ENCODE measurements around the gene ZNHIT2. TPM values are rescaled to one million over a fixed set of nuclear protein-coding genes. Genes with fewer than 3 reads are reported as not detected.

Gene ZNHIT2
- total and polyA plus RNA-seq, 2 of the 8 experiments (the other 6 are each of a cell fraction or from before 2014, with no cell fraction given), result 13.0 to 16.1 TPM

- Histone ChIP-seq H2BK5ac (ENCODE audit: low read depth, low read length) (no peak overlapping the region), H3K18ac (ENCODE audit: extremely low read depth, low read length) (no peak overlapping the region), H3K79me1 (ENCODE audit: low read depth, low read length) (peaks cover 3% of the 10 kb centered on the region; the same call in 1 of the 2 replicates), H3K4me3 (ENCODE audit: extremely low read depth in 1 of 4, insufficient read depth in 2 of 4, low read depth in 3 of 4, low read length in 4 of 4) (no peak overlapping the region), H2BK12ac (ENCODE audit: low read depth, low read length) (no peak overlapping the region), H4K91ac (replicated peaks; ENCODE audit: insufficient read length, low read length) (no peak overlapping the region), H3K4me2 (ENCODE audit: insufficient read depth in 1 of 2, low read depth in 2 of 2, low read length in 2 of 2) (no peak overlapping the region), H2BK20ac (ENCODE audit: low read length) (no peak overlapping the region), H3K56ac (replicated peaks; ENCODE audit: insufficient read length, low read depth, low read length) (no peak overlapping the region), H3K4ac (replicated peaks; ENCODE audit: insufficient read length, low read depth, low read length) (no peak overlapping the region), H4K5ac (ENCODE audit: insufficient read length, low read depth, low read length) (no peak overlapping the region), H2BK120ac (replicated peaks; ENCODE audit: low read depth, low read length) (no peak overlapping the region), H3K4me1 (replicated peaks in 1 of 4; ENCODE audit: control insufficient read depth in 3 of 4, insufficient read depth in 4 of 4, low read length in 3 of 4) (no peaks in the 10 kb centered on the region), H2BK15ac (ENCODE audit: low read length) (no peak overlapping the region), H2AK5ac (ENCODE audit: low read depth, low read length) (no peak overlapping the region), H3K27ac (ENCODE audit: low read depth, low read length) (no peak overlapping the region), H3K36me3 (ENCODE audit: control insufficient read depth in 2 of 4, insufficient read depth in 4 of 4, low read length in 3 of 4) (peaks cover 0 to 13% (median 0%) of the 10 kb centered on the region in 4 experiments; a peak in 2 of 8 replicates), H2AFZ (ENCODE audit: low read length) (no peak overlapping the region), H3K27me3 (replicated peaks in 1 of 4; ENCODE audit: control insufficient read depth in 3 of 4, extremely low read depth in 1 of 4, insufficient read depth in 3 of 4, low read length in 3 of 4) (no peaks in the 10 kb centered on the region), H4K8ac (ENCODE audit: extremely low read depth, insufficient read depth, low read length) (no peak overlapping the region), H3K9me3 (ENCODE audit: insufficient read depth in 2 of 2, low read depth in 1 of 2, low read length in 1 of 2) (no peaks in the 10 kb centered on the region), H4K20me1 (replicated peaks in 1 of 2; ENCODE audit: control insufficient read depth in 1 of 2, insufficient read depth in 2 of 2, low read length in 2 of 2) (peaks cover 0 to 12% of the 10 kb centered on the region in 2 experiments), H3K23me2 (ENCODE audit: low read depth, low read length) (no peaks in the 10 kb centered on the region), H3K14ac (ENCODE audit: insufficient read length) (no peak overlapping the region), H3K79me2 (ENCODE audit: control insufficient read depth in 1 of 2, insufficient read depth in 2 of 2, low read length in 2 of 2) (no peaks in the 10 kb centered on the region; a peak in 1 of 4 replicates), H3K23ac (ENCODE audit: insufficient read length) (no peak overlapping the region), H3K9ac (replicated peaks in 1 of 4; ENCODE audit: extremely low read depth in 1 of 4, low read depth in 3 of 4, low read length in 3 of 4) (no peak overlapping the region)
- ChIA-PET POLR2A (ENCODE audit: partially characterized antibody) (interaction anchor here (1.7 to 3.7 kb wide), 3 partner anchors 7 to 12 kb away, joined by 5 to 31 read pairs (median 10); partner anchors contain the start of genes TM7SF2, VPS51 and ZNHIT2), CTCF (ENCODE audit: partially characterized antibody) (no interaction called here)
- WGBS, 2 experiments (ENCODE audit: extremely low coverage in 1 of 2, insufficient coverage in 1 of 2, insufficient read length in 1 of 2, insufficient replicate concordance in 2 of 2, low coverage in 1 of 2, low lambda C conversion rate in 2 of 2, missing lambda C conversion rate in 1 of 2), result 96% methylated on average over 4 of the region's 4 CpGs; no CpG with 5 or more reads in 1 of the 2 experiments
- no peak for FAIRE-seq
- no peak for DNase-seq (ENCODE audit: low read depth in 1 of 2, low spot score in 2 of 2)
- TF ChIP-seq CTBP2 (IDR thresholded peaks at IDR 0.05; ENCODE audit: borderline replicate concordance, insufficient read depth, insufficient read length, low read length), result no peak
- no peak for TF ChIP-seq PHF8 (conservative IDR thresholded peaks at IDR 0.05; ENCODE audit: low read depth, low read length)
- no peak for TF ChIP-seq TAF1 (IDR thresholded peaks at IDR 0.05; ENCODE audit: low read depth, low read length)
- TF ChIP-seq NANOG (IDR thresholded peaks at IDR 0.05; ENCODE audit: insufficient read depth, low read depth, low read length, poor library complexity, severe bottlenecking), result no peak
- TF ChIP-seq KDM1A (IDR thresholded peaks at IDR 0.05; ENCODE audit: borderline replicate concordance, low read length), result no peak
- TF ChIP-seq, protein P1, sequence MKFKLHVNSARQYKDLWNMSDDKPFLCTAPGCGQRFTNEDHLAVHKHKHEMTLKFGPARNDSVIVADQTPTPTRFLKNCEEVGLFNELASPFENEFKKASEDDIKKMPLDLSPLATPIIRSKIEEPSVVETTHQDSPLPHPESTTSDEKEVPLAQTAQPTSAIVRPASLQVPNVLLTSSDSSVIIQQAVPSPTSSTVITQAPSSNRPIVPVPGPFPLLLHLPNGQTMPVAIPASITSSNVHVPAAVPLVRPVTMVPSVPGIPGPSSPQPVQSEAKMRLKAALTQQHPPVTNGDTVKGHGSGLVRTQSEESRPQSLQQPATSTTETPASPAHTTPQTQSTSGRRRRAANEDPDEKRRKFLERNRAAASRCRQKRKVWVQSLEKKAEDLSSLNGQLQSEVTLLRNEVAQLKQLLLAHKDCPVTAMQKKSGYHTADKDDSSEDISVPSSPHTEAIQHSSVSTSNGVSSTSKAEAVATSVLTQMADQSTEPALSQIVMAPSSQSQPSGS (IDR thresholded peaks at IDR 0.05; ENCODE audit: low read length), result no peak
- no peak for TF ChIP-seq GTF2F1 (IDR thresholded peaks at IDR 0.05; ENCODE audit: borderline replicate concordance, low read depth, low read length)
Measured at GRCh38 chr11:65104628-65105027, 12.9 kb downstream of the ZNHIT2 start.
